ENCODE data around the gene ZNF385B. TPM values are rescaled to one million over a fixed set of nuclear protein-coding genes. Genes with fewer than 3 reads are reported as not detected.

ZNF385B gene
- total RNA-seq, 1 experiment from 2014 or later: 0.57 TPM

DNA sequence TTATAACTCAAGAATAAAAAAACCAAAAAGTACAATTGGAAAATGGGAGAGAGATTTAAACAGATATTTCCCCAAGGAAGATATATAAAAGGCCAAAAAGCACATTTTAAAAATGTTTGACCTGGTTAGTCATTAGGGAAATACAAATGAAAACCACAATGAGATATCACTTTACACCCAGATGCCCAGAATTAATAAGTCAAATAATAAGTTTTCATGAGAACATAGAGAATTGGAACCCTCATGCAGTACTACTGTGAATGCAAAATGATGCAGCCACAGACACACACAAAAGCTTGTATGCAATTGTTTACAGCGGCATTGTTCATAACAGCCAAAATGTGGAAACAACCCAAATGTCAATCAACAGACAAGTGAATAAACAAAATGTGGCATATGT lies 165.9 kb downstream of the ZNF385B start:
- BruUV-seq (replicated peaks): no TSS peak
- Mint-ChIP-seq H3K4me3 (ENCODE audit: low read depth, unreplicated experiment) (no peak overlapping the region), H3K27ac (ENCODE audit: unreplicated experiment) (no peak overlapping the region), H3K36me3 (ENCODE audit: insufficient read depth, unreplicated experiment) (no peaks in the 10 kb centered on the region), H3K9me3 (ENCODE audit: low read depth, unreplicated experiment) (no peaks in the 10 kb centered on the region), H3K4me1 (ENCODE audit: low read depth, unreplicated experiment) (no peaks in the 10 kb centered on the region), H3K27me3 (ENCODE audit: unreplicated experiment) (no peaks in the 10 kb centered on the region)
- intact Hi-C loops (cut with micrococcal nuclease; ENCODE audit: unreplicated experiment): no loop called here
- no peak for DNase-seq
- CTCF ChIA-PET: no interaction called here
- TF ChIP-seq, protein P1, sequence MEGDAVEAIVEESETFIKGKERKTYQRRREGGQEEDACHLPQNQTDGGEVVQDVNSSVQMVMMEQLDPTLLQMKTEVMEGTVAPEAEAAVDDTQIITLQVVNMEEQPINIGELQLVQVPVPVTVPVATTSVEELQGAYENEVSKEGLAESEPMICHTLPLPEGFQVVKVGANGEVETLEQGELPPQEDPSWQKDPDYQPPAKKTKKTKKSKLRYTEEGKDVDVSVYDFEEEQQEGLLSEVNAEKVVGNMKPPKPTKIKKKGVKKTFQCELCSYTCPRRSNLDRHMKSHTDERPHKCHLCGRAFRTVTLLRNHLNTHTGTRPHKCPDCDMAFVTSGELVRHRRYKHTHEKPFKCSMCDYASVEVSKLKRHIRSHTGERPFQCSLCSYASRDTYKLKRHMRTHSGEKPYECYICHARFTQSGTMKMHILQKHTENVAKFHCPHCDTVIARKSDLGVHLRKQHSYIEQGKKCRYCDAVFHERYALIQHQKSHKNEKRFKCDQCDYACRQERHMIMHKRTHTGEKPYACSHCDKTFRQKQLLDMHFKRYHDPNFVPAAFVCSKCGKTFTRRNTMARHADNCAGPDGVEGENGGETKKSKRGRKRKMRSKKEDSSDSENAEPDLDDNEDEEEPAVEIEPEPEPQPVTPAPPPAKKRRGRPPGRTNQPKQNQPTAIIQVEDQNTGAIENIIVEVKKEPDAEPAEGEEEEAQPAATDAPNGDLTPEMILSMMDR (IDR thresholded peaks at IDR 0.05; ENCODE audit: unreplicated experiment): no peak

DNA sequence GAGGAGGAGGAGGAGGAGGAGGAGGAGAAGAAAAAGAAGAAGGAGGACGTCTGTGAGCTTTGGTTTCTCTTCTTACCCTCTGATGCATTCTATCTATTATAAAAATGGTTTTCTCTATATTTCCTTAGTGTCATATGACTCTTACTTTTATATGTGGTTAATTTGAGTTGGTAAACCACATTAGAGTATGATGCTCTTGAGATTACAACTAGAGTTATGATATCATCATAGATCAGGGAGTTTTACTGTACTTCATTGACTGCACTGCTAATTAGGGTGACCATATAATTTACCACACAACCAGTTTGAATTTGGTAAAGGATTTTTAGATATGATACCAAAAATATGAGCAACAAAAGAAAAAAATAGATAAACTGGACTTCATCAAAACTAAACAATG lies 166.4 kb downstream of the ZNF385B start:
- Mint-ChIP-seq H3K36me3 (ENCODE audit: insufficient read depth, unreplicated experiment) (no peaks in the 10 kb centered on the region), H3K4me1 (ENCODE audit: low read depth, unreplicated experiment) (no peaks in the 10 kb centered on the region), H3K27me3 (ENCODE audit: unreplicated experiment) (no peaks in the 10 kb centered on the region), H3K4me3 (ENCODE audit: low read depth, unreplicated experiment) (no peak overlapping the region), H3K27ac (ENCODE audit: unreplicated experiment) (no peak overlapping the region), H3K9me3 (ENCODE audit: low read depth, unreplicated experiment) (no peaks in the 10 kb centered on the region)
- intact Hi-C loops (cut with micrococcal nuclease; ENCODE audit: unreplicated experiment): no loop called here
- DNase-seq: no peak
- CTCF ChIA-PET: no interaction called here
- TF ChIP-seq, protein P1 (IDR thresholded peaks at IDR 0.05; ENCODE audit: unreplicated experiment): no peak
- BruUV-seq (replicated peaks): no TSS peak

DNA sequence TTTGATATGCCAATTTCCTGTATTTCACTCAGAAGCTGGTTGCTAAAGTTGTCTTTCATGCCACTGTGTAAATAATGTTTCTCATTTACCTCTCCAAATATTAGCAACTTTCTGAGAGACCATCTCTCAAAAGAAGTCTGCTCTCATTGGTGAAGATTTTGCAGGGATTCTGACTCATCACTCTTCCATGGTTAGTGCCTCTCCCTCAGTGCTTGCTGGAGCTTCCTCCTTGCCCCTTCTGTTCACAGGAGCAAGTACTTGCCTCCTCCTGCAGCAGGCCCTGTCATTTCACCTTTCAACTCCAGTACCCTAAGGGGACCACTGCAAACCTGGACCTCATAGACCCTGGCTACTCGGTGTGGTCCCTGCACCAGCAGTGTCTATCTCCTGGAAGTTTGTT lies 168.8 kb downstream of the ZNF385B start:
- no peak overlapping the region for H3K4me3 Mint-ChIP-seq (ENCODE audit: low read depth, unreplicated experiment)
- TF ChIP-seq, protein P1 (IDR thresholded peaks at IDR 0.05; ENCODE audit: unreplicated experiment): no peak
- no peaks in the 10 kb centered on the region for H3K36me3 Mint-ChIP-seq (ENCODE audit: insufficient read depth, unreplicated experiment)
- no peak overlapping the region for H3K27ac Mint-ChIP-seq (ENCODE audit: unreplicated experiment)
- no peaks in the 10 kb centered on the region for H3K9me3 Mint-ChIP-seq (ENCODE audit: low read depth, unreplicated experiment)
- no peak for DNase-seq
- intact Hi-C loops (cut with micrococcal nuclease; ENCODE audit: unreplicated experiment): no loop called here
- CTCF ChIA-PET: no interaction called here
- no peaks in the 10 kb centered on the region for H3K27me3 Mint-ChIP-seq (ENCODE audit: unreplicated experiment)
- no peaks in the 10 kb centered on the region for H3K4me1 Mint-ChIP-seq (ENCODE audit: low read depth, unreplicated experiment)
- no TSS peak for BruUV-seq (replicated peaks)

DNA sequence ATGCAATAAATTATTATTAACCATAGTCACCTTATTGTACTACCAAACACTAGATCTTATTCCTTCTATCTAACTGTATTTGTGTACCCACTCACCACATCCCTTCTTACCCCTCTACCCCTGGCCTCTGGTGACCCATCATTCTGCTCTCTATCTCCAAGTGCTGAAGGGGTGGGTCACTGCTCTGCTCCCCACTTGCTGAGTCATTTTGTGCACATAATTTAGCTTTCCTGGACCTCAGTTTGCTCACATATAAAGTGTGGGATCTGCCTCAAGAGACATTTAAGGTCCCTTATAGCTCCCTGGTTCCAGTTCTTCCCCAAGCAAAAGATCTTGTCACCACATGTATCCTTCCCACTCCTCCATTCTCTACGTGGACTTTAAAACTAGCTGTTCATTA lies 169.4 kb downstream of the ZNF385B start:
- BruUV-seq (replicated peaks): no TSS peak
- intact Hi-C loops (cut with micrococcal nuclease; ENCODE audit: unreplicated experiment): no loop called here
- TF ChIP-seq, protein P1 (IDR thresholded peaks at IDR 0.05; ENCODE audit: unreplicated experiment): no peak
- Mint-ChIP-seq H3K4me1 (ENCODE audit: low read depth, unreplicated experiment) (no peaks in the 10 kb centered on the region), H3K27ac (ENCODE audit: unreplicated experiment) (no peak overlapping the region), H3K9me3 (ENCODE audit: low read depth, unreplicated experiment) (peaks cover 2% of the 10 kb centered on the region), H3K27me3 (ENCODE audit: unreplicated experiment) (no peaks in the 10 kb centered on the region), H3K4me3 (ENCODE audit: low read depth, unreplicated experiment) (no peak overlapping the region), H3K36me3 (ENCODE audit: insufficient read depth, unreplicated experiment) (no peaks in the 10 kb centered on the region)
- CTCF ChIA-PET: no interaction called here
- DNase-seq: no peak

DNA sequence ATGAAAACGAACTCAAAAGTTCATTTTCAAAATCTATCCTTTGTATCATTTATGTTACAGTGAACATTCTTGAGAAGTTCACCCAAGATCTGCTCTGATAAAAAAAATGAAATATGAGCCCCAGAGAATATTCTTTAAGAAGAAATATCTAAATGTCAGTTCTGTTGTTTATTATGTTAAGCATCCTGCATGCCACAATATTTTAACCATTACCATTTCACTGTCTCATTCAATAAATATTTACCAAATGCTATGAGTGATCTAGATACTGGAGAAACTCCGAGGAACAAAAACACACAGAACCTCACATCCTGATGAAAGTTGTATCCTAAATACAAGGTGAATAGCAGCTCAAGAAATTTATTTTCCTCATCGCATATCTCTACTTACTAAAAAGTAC lies 170.2 kb downstream of the ZNF385B start:
- TF ChIP-seq, protein P1 (IDR thresholded peaks at IDR 0.05; ENCODE audit: unreplicated experiment): no peak
- CTCF ChIA-PET: no interaction called here
- H3K9me3 Mint-ChIP-seq (ENCODE audit: low read depth, unreplicated experiment): peaks cover 2% of the 10 kb centered on the region
- DNase-seq: no peak
- no peaks in the 10 kb centered on the region for H3K27me3 Mint-ChIP-seq (ENCODE audit: unreplicated experiment)
- intact Hi-C loops (cut with micrococcal nuclease; ENCODE audit: unreplicated experiment): no loop called here
- H3K4me3 Mint-ChIP-seq (ENCODE audit: low read depth, unreplicated experiment): no peak overlapping the region
- no TSS peak for BruUV-seq (replicated peaks)
- H3K4me1 Mint-ChIP-seq (ENCODE audit: low read depth, unreplicated experiment): no peaks in the 10 kb centered on the region
- H3K27ac Mint-ChIP-seq (ENCODE audit: unreplicated experiment): no peak overlapping the region
- H3K36me3 Mint-ChIP-seq (ENCODE audit: insufficient read depth, unreplicated experiment): no peaks in the 10 kb centered on the region

Data from Calu3 (cell line).